GM12865 (cell line): ENCODE results near the gene ATN1.

ENCODE experiments used
- DNase-seq: peaks from one replicate; pipeline ENCODE4 v3.0.0; 2010; ENCODE audit warnings: low read depth
- H3K4me3 ChIP-seq: 2 replicates; pipeline ENCODE4 v1.5.1; 2011; ENCODE audit warnings: mild to moderate bottlenecking, low read depth, low read length, control low read depth
- CTCF ChIP-seq: IDR thresholded peaks from 2 replicates; pipeline ENCODE4 v1.5.1; 2011; ENCODE audit warnings: low read length, control low read depth, low read depth, inconsistent platforms; ENCODE audit not compliant: insufficient read depth; ENCODE audit errors: missing control alignments

Gene ATN1

GRCh38 chr12:6944381-6945186, 16.8 kb downstream of the ATN1 start:
- TF ChIP-seq CTCF, result peak; percentile 86
- DNase-seq, result peak; percentile 97
- H3K4me3 ChIP-seq, result peak overlapping the region; percentile 72

DNA sequence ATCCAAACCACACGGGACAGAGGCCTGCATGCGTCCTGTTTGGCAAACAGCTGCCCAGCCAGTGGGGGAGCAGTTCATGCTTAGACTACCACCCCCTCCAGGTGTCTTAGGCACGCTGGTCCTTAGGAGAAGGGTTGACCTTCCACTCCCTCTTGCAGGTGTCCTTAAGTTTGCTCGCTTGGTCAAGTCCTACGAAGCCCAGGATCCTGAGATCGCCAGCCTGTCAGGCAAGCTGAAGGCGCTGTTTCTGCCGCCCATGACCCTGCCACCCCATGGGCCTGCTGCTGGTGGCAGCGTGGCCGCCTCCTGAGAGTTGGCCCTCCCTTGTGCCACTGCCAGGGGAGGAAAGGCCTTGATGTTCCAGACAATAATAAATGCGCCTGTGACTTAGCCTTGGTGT, 17.9 kb downstream of the ATN1 start:
- peak overlapping the region; percentile 72 for H3K4me3 ChIP-seq
- no peak for DNase-seq
- no peak for TF ChIP-seq CTCF

- DNase-seq, result peak; percentile 93
- no peak for TF ChIP-seq CTCF
- peak overlapping the region; percentile 72 for H3K4me3 ChIP-seq
These were observed 18.5 kb downstream of the ATN1 start for GRCh38 chr12:6946033-6946919.

DNA sequence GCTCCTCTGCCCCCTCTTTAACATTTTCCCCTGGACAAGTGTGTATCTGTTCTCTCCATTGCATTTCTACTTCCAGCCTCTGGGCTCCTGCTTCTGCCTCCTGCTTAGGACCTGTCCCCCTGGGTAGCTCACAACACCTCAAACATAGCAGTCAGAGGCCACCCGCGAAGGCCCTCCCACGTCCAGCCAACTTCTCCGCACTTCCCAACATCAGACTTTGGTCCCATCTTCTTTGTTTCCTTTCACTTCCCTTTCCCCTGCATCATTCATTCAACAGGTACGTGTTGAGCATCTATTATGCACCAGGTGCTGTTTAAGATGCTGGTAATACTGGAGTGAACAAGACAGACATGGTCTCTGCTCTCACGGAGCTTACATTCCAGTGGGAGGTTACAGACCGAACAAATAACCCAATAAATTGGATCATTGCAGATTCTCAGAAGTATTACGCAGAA, 19.2 kb downstream of the ATN1 start:
- no peak for DNase-seq
- peak overlapping the region; percentile 72 for H3K4me3 ChIP-seq
- no peak for TF ChIP-seq CTCF

GRCh38 chr12:6947615-6948014, 19.9 kb downstream of the ATN1 start:
- peak overlapping the region; percentile 72 for H3K4me3 ChIP-seq
- no peak for DNase-seq
- TF ChIP-seq CTCF, result no peak

DNA sequence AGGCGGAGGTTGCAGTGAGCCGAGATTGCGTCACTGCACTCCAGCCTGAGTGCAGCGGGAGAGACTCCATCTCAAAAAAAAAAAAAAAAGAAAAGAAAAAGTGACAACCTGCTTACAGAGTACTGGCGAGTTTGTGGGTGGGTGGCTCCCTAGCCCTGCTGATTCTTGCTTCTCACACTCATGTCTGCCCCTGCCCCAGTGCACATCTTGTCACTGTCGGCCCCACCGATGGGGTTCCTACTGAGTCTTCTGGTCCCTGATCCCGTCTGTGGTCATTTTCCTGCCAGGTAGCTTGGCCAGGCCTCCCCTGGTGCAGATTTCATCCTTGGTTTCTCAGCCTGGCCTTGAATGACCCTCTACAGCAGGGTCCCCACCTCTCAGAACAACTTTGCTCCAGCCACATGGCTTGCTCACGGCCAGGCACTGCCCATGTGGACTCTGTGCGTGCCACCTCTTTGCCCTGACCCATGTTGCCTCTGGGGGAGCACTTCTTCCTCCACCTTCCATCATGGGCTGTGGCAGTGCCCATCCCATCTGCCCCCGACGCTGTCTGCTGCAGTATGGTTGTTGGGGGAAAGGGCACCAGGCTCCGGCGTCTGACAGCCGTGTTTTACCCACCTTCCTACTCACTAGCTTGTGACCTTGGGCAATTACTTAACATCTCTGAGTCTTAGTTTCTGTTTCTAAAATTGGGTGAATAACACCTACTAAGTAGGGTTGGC, 21.3 kb downstream of the ATN1 start:
- TF ChIP-seq CTCF, result peak; percentile 24
- peak; percentile 62 for DNase-seq
- peak overlapping the region; percentile 32 for H3K4me3 ChIP-seq
